ENCODE results near the gene PDCD6IP.
"Not testable (repeated sequence)": the region's sequence is repeated elsewhere in the genome, so short reads cannot be mapped to it uniquely, and the experiment has no call there.

Gene PDCD6IP

GRCh38 chr3:33795856-33796536 is 2.4 kb upstream of the PDCD6IP start:
- no peak for DNase-seq

GRCh38 chr3:33798113-33798417 is 365 bp upstream of the PDCD6IP start:
- DNase-seq = no peak

GRCh38 chr3:33799202-33799551 is 747 bp downstream of the PDCD6IP start:
- no peak for DNase-seq

- DNase-seq = no peak
These were observed 4.8 kb downstream of the PDCD6IP start for GRCh38 chr3:33803252-33803651.

GRCh38 chr3:33803894-33804526 is 5.6 kb downstream of the PDCD6IP start:
- no peak for DNase-seq

GRCh38 chr3:33807191-33807590 is 8.8 kb downstream of the PDCD6IP start:
- DNase-seq = no peak

- no peak for DNase-seq
These were observed 10.1 kb downstream of the PDCD6IP start for GRCh38 chr3:33808559-33808958.

- no peak for DNase-seq
These were observed 12.1 kb downstream of the PDCD6IP start for GRCh38 chr3:33810545-33810944.

GRCh38 chr3:33821989-33822388 is 23.6 kb downstream of the PDCD6IP start:
- DNase-seq = no peak

- no peak for DNase-seq
These were observed 25.4 kb downstream of the PDCD6IP start for GRCh38 chr3:33823821-33824220.

- no peak for DNase-seq
These were observed 26.7 kb downstream of the PDCD6IP start for GRCh38 chr3:33825111-33825510.

GRCh38 chr3:33826206-33826605 is 27.8 kb downstream of the PDCD6IP start:
- DNase-seq = no peak

GRCh38 chr3:33826688-33827087 is 28.3 kb downstream of the PDCD6IP start:
- DNase-seq = no peak

GRCh38 chr3:33829720-33830119 is 31.3 kb downstream of the PDCD6IP start:
- no peak for DNase-seq

GRCh38 chr3:33831053-33831452 is 32.6 kb downstream of the PDCD6IP start:
- no peak for DNase-seq

- DNase-seq = no peak
These were observed 35.1 kb downstream of the PDCD6IP start for GRCh38 chr3:33833408-33834095.

GRCh38 chr3:33834096-33834453 is 35.6 kb downstream of the PDCD6IP start:
- DNase-seq = no peak

- not testable (repeated sequence) for DNase-seq
These were observed 38.8 kb downstream of the PDCD6IP start for GRCh38 chr3:33837182-33837581.

GRCh38 chr3:33839283-33839682 is 40.9 kb downstream of the PDCD6IP start:
- DNase-seq = no peak

GRCh38 chr3:33840179-33840578 is 41.7 kb downstream of the PDCD6IP start:
- DNase-seq = no peak

- DNase-seq = no peak
These were observed 50.4 kb downstream of the PDCD6IP start for GRCh38 chr3:33848624-33849347.

- DNase-seq = not testable (repeated sequence)
These were observed 52.2 kb downstream of the PDCD6IP start for GRCh38 chr3:33850599-33850998.

GRCh38 chr3:33855407-33855806 is 57.0 kb downstream of the PDCD6IP start:
- DNase-seq = not testable (repeated sequence)
